CD4-positive, alpha-beta T cell treated with Interleukin-2 at 100 ng/mL for 4 hours (primary cell): ENCODE results near the gene ANK2.
"Not testable (repeated sequence)": the region's sequence is repeated elsewhere in the genome, so short reads cannot be mapped to it uniquely, and the experiment has no call there.

Source experiments
- DNase-seq: peaks from one replicate; pipeline ENCODE4 v3.0.0-alpha.2; 2020; ENCODE audit warnings: low spot score

ANK2 gene

DNA sequence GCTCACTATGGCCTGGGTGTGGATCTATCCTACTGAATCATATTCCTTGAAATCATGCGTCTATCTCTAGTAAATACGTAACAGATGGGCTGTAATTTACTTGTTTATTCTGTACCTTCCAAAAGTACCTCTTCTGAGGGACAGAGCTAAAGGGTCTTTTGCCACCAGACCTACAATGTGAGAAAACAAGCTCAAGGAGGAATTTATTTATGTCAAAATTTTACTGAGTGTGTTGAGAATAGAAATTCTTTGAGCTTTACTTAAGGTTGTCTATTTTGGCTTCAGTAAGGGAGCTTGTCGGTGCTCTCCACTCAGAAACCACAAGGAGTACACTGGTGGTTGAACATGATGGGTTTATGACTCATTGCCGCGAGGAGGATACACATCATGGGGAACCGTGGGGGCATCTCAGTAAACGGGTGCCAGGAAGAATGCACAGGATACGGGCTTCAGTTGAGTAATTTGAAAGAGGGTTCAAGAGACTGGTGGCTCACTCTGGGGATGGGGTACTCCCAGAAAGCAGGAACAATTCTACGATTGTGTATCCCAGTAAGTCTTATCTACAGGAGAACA is 3.0 kb downstream of the ANK2 start:
- DNase-seq = no peak

DNA sequence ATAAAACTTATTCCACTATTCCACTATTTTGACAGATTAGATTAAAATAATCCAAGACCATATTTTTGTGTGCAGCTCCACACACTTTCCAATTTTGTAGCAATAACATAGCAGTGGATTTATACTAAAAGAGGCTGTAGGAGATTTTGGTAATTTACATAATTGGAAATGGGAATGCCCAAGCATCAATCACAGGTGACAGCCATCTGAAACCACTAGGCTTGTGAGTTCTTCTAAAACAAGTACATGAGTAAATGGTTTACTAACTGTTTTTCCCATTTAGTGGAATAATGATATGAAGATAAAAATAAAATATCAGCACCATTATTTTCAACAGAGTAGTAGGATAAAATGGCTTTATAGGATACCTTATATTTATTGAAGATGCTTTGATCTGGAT is 4.4 kb downstream of the ANK2 start:
- DNase-seq = no peak

DNA sequence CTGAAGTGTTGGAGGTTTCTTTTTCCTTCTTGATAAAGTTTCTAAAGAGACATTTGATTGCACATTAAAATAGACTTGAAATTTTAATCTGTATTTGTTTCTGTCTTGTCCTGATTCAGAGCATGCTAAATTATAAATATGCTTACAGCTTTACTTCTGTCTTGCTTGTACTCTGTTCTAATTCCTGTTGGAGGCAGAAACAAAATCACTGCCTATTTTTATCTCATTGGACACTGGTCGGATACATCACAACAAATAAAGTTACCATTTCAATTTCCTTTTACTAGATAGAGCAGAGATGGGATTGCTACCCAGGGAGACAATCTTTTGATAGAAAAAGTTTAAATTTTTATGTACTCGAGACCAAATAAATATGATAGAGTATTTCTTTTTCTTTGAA is 6.9 kb downstream of the ANK2 start:
- DNase-seq = no peak

DNA sequence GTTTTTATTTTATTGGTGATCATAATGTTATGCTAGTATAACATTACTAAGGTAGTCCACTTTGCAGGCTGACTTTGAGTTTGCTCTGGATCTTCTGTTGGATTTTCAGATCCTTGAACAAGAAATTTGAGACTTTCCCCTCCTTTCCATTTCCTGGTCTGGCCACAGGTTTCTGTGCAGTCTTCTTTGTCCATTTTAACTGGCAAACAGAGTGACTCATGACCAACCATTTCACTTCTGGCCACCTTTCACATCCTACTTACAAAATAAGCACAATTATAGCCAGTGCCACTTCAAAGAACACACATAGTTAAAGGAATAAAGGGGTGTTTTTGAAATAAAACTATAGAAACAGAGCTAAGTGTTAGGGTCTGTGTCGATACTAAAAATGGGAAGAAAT is 8.4 kb downstream of the ANK2 start:
- DNase-seq = no peak

DNA sequence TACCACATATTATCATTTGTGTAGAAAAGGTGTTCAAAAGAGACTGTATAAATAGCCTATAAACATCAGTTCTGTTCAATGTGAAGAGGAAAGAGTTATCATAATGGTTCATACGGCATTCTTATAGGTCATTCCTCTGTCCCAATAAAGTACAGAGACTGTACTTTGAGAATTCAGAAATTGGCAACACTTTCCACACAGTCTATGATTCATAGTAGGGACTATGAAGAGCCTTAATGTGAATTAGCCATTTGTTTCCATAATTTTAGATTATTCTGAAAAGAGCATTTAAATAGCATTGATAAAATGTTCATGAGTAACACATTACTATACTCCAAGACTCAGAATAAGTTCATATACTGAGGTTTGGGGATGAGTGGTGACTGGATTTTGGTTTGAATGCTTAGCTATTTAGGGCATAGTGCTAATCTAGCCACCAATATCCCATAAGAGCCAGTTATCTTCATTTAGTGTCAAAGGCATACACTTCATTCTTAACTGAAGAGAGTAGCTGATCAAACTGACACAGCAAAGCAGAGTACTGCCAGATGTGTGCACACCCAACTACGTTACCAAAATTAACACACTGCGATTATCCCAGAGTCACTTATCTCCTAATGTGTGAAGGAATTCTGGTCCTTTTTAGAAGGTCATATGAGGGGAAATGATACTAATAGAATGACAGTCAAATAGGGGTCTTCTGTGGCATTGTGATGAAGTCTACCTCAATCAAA is 10.2 kb downstream of the ANK2 start:
- no peak for DNase-seq

DNA sequence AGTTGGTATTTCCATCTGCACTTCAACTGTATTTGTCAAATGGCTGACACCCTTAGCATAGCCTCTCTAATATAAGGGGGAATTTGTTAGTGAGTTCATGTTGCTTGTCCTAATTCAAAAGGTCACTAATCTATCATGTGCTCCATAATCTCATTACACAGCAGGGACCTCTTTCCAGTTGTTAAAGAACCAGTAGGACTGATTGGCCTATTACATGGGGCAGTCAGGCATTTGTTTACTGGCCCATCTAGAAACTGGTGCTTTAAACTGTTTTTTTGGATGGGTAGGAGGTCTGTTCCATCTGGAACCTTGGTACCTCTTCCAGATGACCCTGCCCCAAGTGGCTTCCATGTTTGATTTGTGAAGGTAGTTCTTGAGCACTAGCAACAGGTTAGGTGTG is 11.4 kb downstream of the ANK2 start:
- no peak for DNase-seq

DNA sequence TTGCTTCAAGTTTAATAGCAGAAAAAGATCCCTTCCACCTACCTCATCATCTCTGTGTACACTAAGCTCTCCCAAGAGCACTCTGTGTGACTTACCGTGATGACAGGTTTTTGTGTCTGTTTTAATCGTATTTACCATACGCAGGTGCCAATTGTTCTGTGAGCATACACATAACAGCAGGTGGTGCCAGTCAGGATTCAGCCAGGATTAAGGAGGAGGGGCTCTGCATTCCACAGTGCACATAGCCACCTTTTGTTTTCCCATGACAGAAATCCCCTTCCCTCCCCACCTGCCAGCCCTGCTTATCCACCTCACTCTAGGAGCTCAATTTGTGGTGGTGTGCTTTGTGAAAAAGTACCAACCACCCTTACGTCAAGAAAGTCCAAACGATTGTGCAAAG is 14.8 kb downstream of the ANK2 start:
- DNase-seq = no peak

DNA sequence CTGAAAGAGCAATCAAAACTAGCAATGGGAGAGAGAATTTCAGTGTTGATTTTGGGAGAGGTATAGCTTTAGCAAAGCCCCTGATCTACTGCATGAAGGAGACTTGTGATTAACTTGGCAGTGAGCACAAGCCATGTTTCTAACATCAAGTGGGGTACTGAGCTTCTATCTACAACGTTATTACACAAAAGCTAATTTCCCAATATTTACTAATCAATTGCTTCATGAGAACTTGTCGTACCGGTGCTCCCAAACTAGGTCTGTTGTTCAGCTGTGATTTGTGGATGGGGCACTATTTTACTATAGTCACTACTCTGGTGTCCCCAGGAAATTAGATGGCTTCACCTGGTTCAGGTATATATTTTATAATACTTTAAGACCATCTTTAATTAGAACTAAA is 16.2 kb downstream of the ANK2 start:
- no peak for DNase-seq

DNA sequence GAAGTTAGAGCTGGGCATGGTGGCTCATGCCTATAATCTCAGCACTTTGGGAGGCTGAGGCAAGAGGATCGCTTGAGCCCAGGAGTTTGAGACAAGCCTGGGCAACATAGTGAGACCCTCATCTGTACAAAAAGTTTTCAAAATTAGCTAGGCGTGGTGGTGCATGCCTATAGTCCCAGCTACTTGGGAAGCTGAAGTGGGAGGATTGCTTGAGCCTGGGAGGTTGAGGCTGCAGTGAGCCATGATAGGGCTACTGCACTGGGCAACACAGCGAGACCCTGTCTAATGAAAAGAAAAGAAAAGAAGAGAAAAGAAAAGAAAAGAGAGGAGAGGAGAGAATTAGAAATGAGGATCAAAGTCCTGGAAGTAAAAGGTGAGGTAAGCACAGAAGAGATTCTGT is 19.3 kb downstream of the ANK2 start:
- not testable (repeated sequence) for DNase-seq

DNA sequence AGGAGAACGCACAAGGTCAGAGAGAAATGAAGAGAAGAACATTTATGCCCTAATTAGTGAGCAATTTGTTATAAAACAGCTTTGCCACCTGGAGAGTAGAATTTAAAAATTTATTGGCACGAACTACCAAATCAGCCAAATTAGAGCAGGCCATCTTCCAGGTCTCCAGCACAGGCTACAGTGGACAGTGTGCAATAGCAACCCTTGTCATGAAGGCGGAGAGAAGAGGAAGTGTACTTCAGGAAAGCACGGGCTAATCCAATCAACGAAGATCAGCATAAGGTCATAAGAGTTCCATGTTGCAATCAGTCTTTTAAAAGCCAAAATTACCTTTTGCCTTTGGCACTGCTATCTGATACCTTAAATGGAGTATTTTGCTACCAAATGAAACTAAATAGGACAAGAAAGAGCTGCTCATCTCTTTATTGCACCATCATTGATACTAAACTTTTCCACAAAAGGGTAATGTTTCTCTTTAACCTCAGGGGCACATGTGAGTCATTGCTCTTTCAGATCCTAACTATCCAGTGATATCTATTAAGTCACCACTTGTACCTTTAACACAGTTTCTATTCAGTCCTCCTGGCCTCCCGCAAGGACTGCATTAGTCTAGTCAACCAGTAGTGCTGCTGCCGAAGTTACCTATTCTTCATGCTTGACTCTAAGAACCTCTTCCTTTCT is 19.9 kb downstream of the ANK2 start:
- DNase-seq = no peak

DNA sequence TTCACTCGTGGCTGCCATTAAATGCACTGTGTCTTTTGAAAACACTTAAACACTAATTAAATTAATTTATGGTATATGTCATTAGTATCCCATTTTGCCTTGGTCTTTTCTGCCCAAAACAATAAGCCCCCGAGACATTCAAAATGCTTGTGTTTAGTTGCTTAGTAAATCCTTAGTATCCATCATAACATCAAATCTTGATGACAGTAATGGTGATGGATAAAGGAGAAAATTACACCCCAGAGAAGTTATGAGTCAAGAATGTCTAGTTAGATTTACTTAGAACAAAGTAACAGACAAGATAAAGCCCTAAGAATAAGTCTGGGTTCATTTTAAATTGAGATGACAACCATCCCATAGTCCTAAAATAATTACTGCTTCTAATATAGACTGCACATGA is 21.3 kb downstream of the ANK2 start:
- no peak for DNase-seq

DNA sequence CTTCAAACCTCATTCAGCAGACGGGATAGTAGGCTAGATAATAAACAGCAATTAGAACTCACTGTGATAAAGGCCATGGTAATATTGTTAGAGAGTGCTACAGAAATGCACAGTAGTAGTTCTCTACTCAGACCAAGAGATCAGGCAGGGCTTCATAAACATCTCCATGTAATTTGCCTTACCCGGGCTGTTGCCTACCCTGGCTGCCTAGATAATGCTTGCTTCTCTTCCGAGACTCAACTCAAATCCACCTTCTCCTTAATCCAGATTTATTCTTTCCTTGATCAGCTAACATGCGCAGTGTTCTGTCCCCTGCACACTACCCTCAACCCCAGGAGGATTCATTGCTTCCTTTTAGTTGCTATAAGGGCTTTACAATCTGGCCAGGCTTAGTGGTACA is 21.8 kb downstream of the ANK2 start:
- DNase-seq = no peak

DNA sequence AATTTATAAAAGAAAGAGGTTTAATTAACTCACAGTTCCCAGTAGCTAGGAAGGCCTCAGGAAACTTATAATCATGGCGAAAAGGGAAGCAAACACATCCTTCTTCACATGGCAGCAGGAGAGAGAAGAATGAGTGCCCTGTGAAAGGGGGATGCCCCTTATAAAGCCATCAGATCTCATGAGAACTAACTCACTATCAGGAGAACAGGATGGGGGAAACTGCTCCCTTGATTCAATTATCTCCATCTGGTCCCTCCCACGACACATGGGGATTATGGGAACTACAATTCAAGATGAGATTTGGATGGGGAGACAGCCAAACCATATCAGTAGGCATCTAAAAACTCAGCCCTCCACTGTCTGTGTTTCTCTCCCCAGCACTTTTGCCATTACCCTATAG is 22.4 kb downstream of the ANK2 start:
- no peak for DNase-seq

DNA sequence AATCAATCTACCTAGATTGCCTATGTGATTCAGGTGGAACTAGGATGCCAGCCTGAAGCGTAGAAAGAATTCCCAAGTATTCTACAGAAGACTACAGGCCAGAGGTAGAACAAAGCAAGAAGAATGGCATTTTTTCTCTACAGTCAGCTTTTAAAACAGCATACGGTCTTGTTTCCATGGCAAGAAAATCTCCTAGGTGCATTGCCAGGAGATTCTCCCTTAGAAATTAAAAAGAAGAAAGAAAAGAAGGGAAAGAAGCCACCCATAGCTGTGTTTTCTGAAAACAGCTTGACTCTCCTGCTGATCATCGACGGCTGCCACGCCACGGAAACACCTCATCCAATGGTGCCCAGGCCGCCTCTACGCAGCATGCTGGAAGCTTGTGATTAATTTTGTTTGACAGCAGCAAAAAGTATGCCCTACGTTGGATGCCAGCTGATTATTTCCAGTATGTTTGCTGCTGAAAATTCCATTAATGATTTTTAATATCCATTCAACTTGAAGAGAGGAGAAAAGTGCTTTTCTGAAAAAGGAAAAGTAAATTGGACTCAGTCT is 24.1 kb downstream of the ANK2 start:
- no peak for DNase-seq

DNA sequence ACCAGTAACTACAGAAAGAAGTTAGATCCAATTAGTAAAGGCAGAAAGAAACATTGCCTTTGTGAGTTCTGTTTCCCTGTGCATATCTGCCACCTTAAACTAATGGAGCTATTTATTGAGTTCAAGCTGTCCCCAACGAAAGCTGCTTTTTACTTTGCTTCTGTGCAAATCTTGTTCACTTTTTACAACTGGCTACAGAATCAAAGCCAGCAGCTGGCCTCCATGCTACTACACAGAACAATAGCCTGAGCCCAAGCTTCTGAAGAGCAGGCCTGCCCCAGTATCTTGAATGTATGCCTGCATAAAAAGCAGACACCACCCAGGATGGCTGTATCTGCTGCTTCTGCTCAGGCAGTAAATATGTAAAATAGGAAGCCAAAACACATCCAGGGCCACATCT is 28.1 kb downstream of the ANK2 start:
- no peak for DNase-seq

DNA sequence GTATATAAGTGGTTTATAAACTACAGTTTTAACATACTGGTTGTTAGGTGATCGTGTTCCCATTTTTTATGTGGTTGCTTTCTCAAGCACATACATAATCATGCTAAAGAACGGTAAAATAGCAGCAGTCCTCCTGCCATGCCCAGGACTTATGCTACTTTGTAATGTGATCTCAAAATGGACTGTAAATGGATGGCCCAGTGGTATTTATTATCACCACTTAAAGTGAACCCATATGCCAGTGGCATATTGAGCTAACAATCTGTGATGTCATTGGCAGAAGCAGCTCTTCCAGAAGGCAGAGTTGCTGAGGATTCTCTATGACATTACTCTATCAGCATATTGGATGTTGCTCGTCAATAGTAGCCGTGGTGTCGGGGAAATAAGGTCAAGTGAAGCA is 28.6 kb downstream of the ANK2 start:
- no peak for DNase-seq

DNA sequence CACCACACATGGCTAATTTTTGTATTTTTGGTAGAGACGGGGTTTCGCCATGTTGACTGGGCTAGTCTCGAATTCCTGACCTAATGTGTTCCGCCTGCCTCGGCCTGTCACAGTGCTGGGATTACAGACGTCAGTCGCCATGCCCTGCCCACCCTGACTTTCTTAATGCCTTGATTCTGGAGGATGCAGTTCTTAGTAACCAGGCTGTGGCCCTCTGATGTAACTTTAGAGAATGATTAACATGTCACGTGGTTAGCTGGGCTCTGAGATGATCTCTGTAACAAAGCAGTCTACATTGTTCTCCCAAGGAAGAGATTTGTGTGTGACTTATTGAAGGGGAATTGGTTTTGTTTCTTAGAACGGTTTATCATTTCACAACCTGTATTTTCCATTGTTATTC is 30.6 kb downstream of the ANK2 start:
- no peak for DNase-seq

DNA sequence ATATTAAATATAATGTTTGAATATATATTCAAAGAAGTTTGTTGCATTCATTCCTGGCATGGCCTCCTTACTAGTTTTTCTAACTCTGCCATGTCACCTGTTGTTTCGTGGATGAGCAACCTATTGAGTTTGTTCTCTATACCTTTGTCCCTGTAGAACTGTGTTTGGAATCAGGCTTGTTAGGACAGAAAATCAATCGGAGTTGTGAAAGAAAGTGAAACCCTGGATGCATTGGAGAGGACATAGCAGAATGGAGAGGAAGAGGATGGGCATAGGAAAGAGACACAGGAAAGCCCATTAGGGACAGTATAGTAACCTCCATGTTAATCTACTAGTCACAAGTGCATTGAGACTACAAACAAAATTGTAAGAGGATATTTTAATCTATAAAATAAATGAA is 31.2 kb downstream of the ANK2 start:
- no peak for DNase-seq

DNA sequence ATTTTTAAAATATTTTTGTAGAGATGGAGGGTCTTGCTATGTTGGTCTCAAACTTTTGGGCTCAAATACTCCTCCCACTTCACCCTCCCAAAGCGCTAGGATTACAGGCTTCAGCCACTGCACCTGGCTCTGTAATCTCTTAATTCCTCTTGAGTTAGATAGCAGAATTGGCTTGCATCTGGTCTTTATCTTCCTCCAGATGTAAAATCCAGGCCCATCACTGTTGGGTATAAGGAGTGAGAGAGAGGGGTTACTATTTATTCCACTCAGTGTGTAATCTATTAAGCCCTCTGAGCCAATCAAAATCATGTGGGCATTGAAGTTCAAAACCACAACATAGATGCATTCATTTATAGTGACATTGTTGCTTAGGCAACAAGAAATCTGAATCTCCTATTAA is 33.9 kb downstream of the ANK2 start:
- DNase-seq = no peak

DNA sequence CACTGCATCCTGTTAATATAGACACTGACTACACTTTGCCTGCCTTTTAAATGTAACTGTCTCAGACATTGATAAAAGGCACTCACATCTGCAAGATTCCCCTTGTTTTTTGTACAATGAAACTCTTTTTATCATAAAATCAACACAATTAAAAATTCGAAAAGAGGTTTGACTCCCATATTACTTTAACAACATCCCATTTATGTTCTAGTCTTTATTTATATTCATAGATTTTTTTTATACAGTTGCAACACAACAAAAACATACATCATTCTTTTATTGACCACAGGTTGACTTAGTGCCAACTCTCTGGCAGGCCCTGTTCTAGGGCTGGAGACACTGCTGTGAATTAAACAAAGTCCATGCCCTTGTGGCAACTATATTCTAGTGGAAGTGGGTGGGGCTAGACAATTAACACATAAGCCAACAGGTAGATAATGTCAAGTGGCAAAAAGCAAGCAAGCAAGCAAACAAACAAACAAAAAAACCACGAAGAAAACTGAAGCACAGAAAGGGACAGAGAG is 36.8 kb downstream of the ANK2 start:
- no peak for DNase-seq

DNA sequence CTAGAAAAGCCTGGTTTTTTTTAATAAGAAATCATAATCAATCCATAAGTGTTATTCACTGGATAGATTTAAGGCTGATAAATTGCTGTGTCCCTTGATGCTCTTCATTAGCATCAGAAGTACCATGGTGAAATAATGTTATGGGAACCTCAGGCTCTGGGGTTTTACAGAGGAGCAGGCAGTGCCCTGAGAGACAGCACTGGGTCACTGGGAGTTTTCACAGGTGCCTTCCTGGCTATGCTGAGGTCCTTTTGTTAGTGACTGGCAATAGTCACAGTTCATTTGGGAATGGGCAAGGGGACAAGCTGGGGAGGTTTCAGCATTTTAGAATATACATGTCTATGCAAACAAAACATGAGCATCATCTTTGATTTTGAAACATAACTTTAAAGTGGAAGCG is 38.6 kb downstream of the ANK2 start:
- no peak for DNase-seq

DNA sequence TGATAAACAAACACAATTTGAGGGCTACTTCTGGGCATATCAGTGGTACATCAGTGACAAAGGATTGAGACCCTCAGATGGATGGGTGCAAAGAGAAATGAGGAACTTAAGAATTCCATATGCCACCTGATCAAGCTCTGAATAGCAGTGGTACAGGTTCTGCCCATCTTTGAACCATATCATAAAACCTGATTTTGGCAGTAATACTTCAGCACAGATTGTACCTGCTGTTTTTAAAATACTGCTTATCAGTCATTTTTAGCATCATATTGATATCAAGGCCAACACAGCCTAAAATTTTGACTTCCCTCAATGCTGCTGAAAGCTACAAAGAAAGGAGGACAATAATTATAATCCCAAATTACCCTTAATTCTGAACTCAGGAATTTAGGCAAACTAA is 41.5 kb downstream of the ANK2 start:
- no peak for DNase-seq

DNA sequence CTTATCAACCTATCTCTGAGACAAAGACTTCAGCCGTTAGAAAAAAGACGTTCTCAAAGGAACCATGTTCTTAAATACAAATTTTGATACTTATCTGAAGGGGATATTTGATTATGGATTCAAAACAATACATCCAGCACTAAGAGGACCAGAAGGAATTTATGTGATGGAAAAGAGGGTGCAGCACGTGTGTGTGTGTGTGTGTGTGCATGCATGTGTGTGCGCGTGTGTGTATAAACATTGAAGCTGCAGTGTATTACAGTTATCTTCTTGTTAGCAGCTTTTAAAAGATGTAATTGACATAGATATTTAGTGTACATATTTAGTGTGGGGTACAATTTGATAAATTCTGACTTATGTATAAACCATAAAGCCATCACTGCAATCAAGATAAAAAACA is 44.9 kb downstream of the ANK2 start:
- no peak for DNase-seq
